Neuron (in vitro differentiated cells): ENCODE data around the gene FHDC1.

Experiments
- H2AFZ ChIP-seq: one replicate; pipeline ENCODE4 v1.6.1; 2013; ENCODE audit warnings: low read depth, mild to moderate bottlenecking, inconsistent platforms, low read length, moderate library complexity
- H3K27me3 ChIP-seq: one replicate; pipeline ENCODE4 v1.6.1; 2013; ENCODE audit warnings: low read length; ENCODE audit not compliant: insufficient read depth
- H3K36me3 ChIP-seq: one replicate; pipeline ENCODE4 v1.6.1; 2013; ENCODE audit warnings: low read length; ENCODE audit not compliant: insufficient read depth
- H3K4me1 ChIP-seq: one replicate; pipeline ENCODE4 v1.6.1; 2013; ENCODE audit warnings: low read length; ENCODE audit not compliant: insufficient read depth
- H3K4me3 ChIP-seq: 2 replicates; pipeline ENCODE4 v1.5.1; 2013; ENCODE audit warnings: mild to moderate bottlenecking, low read length, moderate library complexity
- H3K9me3 ChIP-seq: one replicate; pipeline ENCODE4 v1.6.1; 2013; ENCODE audit warnings: low read length

The FHDC1 gene

GRCh38 chr4:152954741-152955140 lies 18.6 kb downstream of the FHDC1 start:
- Histone ChIP-seq H3K36me3 (no peaks in the 10 kb centered on the region), H3K9me3 (no peaks in the 10 kb centered on the region)

GRCh38 chr4:152956147-152956546 lies 20.0 kb downstream of the FHDC1 start:
- Histone ChIP-seq H3K9me3 (no peaks in the 10 kb centered on the region), H2AFZ (no peak overlapping the region), H3K36me3 (no peaks in the 10 kb centered on the region), H3K27me3 (no peaks in the 10 kb centered on the region), H3K4me3 (no peak overlapping the region), H3K4me1 (peaks cover 13% of the 10 kb centered on the region)

More at GRCh38 chr4:152954741-152955140, 18.6 kb downstream of the FHDC1 start:
- H3K4me3 ChIP-seq: no peak overlapping the region
- H3K4me1 ChIP-seq: peaks cover 14% of the 10 kb centered on the region
- no peak overlapping the region for H2AFZ ChIP-seq
- H3K27me3 ChIP-seq: no peaks in the 10 kb centered on the region

- no peak overlapping the region for H3K4me3 ChIP-seq
Observed at GRCh38 chr4:152956650-152957436, 20.7 kb downstream of the FHDC1 start.

GRCh38 chr4:152957437-152958171 lies 21.5 kb downstream of the FHDC1 start:
- Histone ChIP-seq H3K4me3 (no peak overlapping the region), H3K36me3 (no peaks in the 10 kb centered on the region), H2AFZ (no peak overlapping the region), H3K9me3 (no peaks in the 10 kb centered on the region), H3K27me3 (no peaks in the 10 kb centered on the region), H3K4me1 (peaks cover 7% of the 10 kb centered on the region)

More at GRCh38 chr4:152956650-152957436, 20.7 kb downstream of the FHDC1 start:
- Histone ChIP-seq H3K4me1 (peaks cover 7% of the 10 kb centered on the region), H3K9me3 (no peaks in the 10 kb centered on the region), H3K27me3 (no peaks in the 10 kb centered on the region), H3K36me3 (no peaks in the 10 kb centered on the region), H2AFZ (no peak overlapping the region)

- H3K27me3 ChIP-seq: no peaks in the 10 kb centered on the region
- H3K9me3 ChIP-seq: no peaks in the 10 kb centered on the region
- no peak overlapping the region for H2AFZ ChIP-seq
- H3K4me1 ChIP-seq: peaks cover 7% of the 10 kb centered on the region
- H3K4me3 ChIP-seq: no peak overlapping the region
- H3K36me3 ChIP-seq: no peaks in the 10 kb centered on the region
Observed at GRCh38 chr4:152959080-152959479, 23.0 kb downstream of the FHDC1 start.

GRCh38 chr4:152960082-152960481 lies 24.0 kb downstream of the FHDC1 start:
- no peaks in the 10 kb centered on the region for H3K27me3 ChIP-seq

GRCh38 chr4:152961014-152961772 lies 25.1 kb downstream of the FHDC1 start:
- Histone ChIP-seq H3K36me3 (no peaks in the 10 kb centered on the region), H3K4me1 (peaks cover 7% of the 10 kb centered on the region), H3K4me3 (no peak overlapping the region), H2AFZ (no peak overlapping the region), H3K27me3 (no peaks in the 10 kb centered on the region), H3K9me3 (no peaks in the 10 kb centered on the region)

More at GRCh38 chr4:152960082-152960481, 24.0 kb downstream of the FHDC1 start:
- Histone ChIP-seq H3K9me3 (no peaks in the 10 kb centered on the region), H2AFZ (no peak overlapping the region), H3K4me3 (no peak overlapping the region), H3K36me3 (no peaks in the 10 kb centered on the region), H3K4me1 (peaks cover 7% of the 10 kb centered on the region)

- H2AFZ ChIP-seq: no peak overlapping the region
- no peaks in the 10 kb centered on the region for H3K27me3 ChIP-seq
- no peaks in the 10 kb centered on the region for H3K36me3 ChIP-seq
- peaks cover 7% of the 10 kb centered on the region for H3K4me1 ChIP-seq
- no peak overlapping the region for H3K4me3 ChIP-seq
- H3K9me3 ChIP-seq: no peaks in the 10 kb centered on the region
Observed at GRCh38 chr4:152961773-152962115, 25.6 kb downstream of the FHDC1 start.

GRCh38 chr4:152962150-152962549 lies 26.0 kb downstream of the FHDC1 start:
- Histone ChIP-seq H3K27me3 (no peaks in the 10 kb centered on the region), H3K4me3 (no peak overlapping the region), H2AFZ (no peak overlapping the region), H3K4me1 (peaks cover 7% of the 10 kb centered on the region), H3K36me3 (no peaks in the 10 kb centered on the region), H3K9me3 (no peaks in the 10 kb centered on the region)

- no peaks in the 10 kb centered on the region for H3K27me3 ChIP-seq
- H3K4me1 ChIP-seq: peaks cover 3% of the 10 kb centered on the region
- no peaks in the 10 kb centered on the region for H3K36me3 ChIP-seq
- H3K4me3 ChIP-seq: no peak overlapping the region
- no peak overlapping the region for H2AFZ ChIP-seq
- H3K9me3 ChIP-seq: no peaks in the 10 kb centered on the region
Observed at GRCh38 chr4:152964335-152964734, 28.2 kb downstream of the FHDC1 start.

GRCh38 chr4:152965611-152966010 lies 29.5 kb downstream of the FHDC1 start:
- Histone ChIP-seq H3K4me1 (peaks cover 3% of the 10 kb centered on the region), H3K9me3 (no peaks in the 10 kb centered on the region), H3K4me3 (no peak overlapping the region), H3K36me3 (no peaks in the 10 kb centered on the region), H3K27me3 (no peaks in the 10 kb centered on the region), H2AFZ (no peak overlapping the region)

GRCh38 chr4:152967907-152968306 lies 31.8 kb downstream of the FHDC1 start:
- H3K36me3 ChIP-seq: no peaks in the 10 kb centered on the region
- no peaks in the 10 kb centered on the region for H3K9me3 ChIP-seq
- H3K27me3 ChIP-seq: no peaks in the 10 kb centered on the region
- H3K4me1 ChIP-seq: peaks cover under 1% of the 10 kb centered on the region
- no peak overlapping the region for H3K4me3 ChIP-seq
- H2AFZ ChIP-seq: no peak overlapping the region

- Histone ChIP-seq H2AFZ (no peak overlapping the region), H3K4me1 (peaks cover 5% of the 10 kb centered on the region), H3K4me3 (no peak overlapping the region), H3K36me3 (no peaks in the 10 kb centered on the region), H3K9me3 (no peaks in the 10 kb centered on the region), H3K27me3 (no peaks in the 10 kb centered on the region)
Observed at GRCh38 chr4:152968806-152969394, 32.8 kb downstream of the FHDC1 start.
